GM10847 (cell line): ENCODE data around the gene TBX6.

Source experiments
- POLR2A ChIP-seq: IDR thresholded peaks from 2 replicates; pipeline ENCODE4 v1.6.1; 2011; ENCODE audit not compliant: insufficient read length; ENCODE audit errors: extremely low read depth

TBX6 gene

DNA sequence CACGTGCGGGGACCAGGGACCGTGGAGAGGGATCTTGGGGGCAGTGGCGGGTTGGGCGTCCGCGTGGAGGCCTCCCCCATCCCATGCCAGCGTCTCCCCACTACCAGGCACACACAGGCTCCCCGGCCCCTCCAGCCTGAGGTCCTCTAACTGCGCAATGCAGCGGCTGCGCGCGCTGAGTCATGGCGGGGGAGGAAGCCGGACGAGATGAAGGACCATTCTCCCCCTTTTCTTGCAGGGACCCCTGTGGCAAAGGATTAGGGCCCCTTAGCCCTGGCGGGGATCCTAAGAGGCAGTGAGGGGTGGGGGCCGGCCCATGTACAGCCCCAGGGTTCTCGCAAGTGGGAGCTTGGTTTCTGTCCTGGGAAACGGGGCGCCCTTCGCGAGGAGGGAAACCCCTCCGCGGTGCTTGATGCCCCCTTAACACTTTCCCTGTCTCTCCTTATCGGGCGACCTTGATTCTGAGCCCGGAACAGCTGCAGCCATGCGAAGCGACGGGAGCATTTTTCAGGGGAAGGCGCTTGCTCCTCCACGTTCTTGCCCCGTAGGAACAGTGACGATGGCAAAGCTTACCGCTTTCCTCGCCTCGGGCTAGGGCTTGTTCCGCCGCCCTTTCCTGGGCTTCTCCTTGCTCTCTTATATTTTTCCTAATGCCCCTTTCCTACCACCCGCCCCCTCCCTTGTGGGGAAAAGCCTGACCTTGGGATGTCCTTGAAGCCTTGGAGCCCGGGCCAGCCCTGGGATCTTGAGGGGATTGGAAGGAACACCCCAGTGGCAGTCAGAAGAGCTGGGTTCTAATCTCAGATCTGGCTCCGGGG lies 25.6 kb downstream of the TBX6 start:
- no peak for TF ChIP-seq POLR2A

DNA sequence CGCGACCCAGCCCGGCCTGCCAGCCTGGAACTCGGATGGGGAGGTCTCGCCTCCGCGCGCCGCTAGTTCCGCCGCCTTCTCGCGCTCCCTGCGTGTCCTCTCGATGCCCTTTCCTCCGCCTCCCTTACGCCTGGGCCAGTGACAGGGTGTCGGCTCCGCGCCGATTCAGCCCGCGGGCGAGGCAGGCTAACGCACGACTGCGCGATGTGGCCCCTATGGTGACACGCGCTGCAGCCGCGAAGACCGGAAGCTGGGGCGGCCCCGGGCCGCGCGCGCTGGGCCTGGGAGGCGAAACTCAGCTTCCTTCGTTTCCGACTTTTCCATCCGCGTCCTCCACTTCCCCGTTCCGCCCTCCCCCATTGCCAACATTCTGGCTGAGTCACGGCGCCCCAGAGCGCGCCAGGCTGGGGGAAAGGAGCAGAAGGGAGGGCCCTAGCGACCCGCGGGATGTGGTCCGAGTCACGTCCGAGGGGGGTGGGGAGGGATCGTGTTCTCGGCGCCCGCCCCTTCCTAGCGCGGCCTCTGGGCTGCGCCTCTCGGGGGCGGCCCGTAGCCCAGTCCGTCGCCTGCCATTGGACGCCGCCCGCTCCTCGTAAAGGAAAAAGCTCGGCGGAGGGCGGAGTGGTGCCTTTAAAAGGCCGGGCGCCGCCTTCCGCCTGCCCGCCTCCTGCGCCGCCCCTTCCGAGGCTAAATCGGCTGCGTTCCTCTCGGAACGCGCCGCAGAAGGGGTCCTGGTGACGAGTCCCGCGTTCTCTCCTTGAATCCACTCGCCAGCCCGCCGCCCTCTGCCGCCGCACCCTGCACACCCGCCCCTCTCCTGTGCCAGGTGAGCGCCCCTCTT lies 26.4 kb downstream of the TBX6 start, which contains the start of gene ALDOA:
ALDOA (plus strand) TSS at position 659 of the 841 bp plus-strand sequence. CDS start 1,138 bp downstream, outside the sequence.
- TF ChIP-seq POLR2A = peak; percentile 86

DNA sequence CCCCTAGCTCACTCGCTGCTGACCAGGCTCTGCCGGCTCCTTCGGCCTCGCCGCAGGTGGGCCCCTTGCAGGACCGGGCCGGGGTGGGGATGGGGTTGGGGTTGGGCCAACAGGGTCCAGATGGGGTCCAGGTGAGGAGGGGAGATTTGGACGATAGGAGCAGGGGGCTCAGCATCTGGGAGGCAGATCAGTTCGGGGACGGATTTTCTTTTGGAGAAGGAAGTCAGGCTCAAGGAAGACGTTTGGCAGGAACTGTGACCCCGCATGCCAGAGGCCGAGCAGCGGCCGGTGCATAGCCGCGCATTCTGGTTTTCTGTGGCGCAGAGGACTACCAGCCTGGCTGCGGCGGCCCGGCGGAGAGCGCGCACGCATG lies 27.0 kb downstream of the TBX6 start:
- TF ChIP-seq POLR2A = no peak

GRCh38 chr16:30063893-30064728 lies 27.6 kb downstream of the TBX6 start:
- TF ChIP-seq POLR2A = peak; percentile 70

GRCh38 chr16:30063278-30063892 lies 28.3 kb downstream of the TBX6 start:
- TF ChIP-seq POLR2A = no peak

- no peak for TF ChIP-seq POLR2A
Observed at GRCh38 chr16:30060836-30061554, 30.7 kb downstream of the TBX6 start.

DNA sequence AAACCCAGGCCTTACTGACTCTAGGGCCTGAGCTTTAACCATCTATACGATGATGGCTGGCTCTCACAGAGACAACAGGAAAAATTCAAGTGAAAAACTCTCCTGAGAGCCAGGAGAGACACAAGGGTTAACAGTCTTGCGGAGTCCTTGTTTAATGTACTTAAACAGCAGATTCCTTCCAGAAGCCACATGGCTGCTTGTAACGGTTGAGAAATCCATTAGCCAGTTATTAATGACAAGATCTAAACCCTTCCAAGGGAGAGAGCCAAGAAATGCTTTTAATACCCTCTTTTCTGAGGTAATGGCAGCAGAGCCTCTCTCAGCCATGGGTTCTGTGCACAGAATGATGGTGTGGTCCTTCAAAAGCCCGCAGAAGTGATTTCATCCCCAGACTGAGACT lies 31.4 kb downstream of the TBX6 start:
- TF ChIP-seq POLR2A = no peak

- no peak for TF ChIP-seq POLR2A
Observed at GRCh38 chr16:30054959-30055553, 36.7 kb downstream of the TBX6 start.

DNA sequence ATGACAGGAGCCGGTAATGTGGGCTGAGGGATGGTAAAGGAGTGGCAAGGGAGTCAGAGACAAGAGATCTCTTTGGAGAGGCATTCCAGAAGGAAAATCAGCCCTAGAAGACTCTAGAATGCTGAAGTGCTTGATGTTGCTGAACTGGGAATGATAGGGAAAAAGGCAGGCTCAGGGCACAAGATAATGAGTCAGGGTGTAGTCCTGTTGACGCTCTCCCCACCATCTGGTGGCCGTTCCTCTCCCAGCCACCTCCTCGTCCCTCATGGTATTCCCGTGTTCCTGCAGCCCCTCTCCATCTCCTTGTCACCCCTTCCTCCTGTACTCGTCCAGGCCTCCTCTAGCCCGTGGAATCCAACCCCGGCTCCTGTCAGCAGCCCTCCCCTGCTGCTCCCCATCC lies 37.3 kb downstream of the TBX6 start:
- TF ChIP-seq POLR2A = no peak

DNA sequence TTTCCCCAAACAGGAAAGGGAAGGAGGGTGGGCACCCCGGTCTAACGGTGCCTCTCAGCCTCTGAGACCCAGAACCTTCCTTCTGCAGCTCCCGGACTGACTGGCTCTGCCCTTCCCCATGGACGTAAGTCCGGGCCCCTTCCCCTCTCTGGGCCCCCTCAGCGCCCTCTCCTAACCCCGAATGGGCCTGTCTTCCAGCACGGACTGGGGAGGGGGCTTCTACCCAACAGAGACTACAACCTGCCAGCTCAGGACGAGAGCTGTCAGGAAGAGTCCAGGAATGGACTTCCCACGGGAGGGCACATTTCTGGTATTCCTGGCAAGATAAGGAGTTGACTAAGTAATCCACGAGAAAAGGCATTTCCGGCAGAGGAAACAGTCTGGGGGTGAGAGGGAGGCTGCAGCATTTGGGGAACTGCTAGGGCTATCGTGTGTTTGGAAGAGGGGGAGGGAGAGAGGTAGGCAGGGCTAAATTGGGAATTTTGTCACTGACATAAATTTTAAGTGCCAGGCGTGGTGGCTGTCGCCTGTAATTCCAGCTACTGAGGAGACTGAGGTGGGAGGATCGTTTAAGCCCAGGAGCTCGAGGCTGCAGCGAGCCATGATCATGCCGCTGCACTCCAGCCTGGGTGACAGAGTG lies 38.2 kb downstream of the TBX6 start:
- TF ChIP-seq POLR2A = no peak

DNA sequence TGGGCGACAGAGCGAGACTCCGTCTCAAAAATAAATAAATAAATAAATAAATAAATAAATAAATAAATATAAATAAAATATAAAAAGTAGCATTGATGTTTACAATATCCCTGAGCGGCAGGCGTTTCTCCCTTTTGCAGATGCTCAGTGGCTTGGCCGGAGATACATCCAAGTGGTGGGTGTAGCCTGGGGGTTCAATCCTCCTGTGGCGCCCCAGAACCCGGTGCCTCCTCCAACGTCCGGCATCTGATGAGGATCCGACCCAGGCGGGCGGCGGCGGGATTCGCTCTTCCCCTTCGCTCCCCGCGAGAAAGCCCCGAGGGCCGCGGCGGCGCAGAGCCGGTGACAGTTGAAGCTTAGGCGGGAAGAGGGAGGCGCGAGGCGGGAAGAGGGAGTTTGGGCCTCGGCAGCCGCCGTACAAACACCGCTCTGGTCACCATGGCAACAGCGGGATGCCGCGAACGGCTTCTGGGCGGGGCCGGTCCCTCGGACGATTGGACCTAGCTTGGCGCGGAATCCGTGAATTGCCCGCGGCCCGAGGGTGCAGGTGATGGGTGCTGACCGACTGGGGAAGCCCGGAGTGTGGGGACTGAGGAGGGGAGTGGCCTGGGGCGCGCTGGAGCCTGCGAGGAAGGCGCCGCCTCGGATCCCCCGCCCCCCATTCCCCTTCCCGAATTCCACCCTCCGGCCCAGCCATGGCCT lies 38.9 kb downstream of the TBX6 start:
- peak; percentile 22 for TF ChIP-seq POLR2A

DNA sequence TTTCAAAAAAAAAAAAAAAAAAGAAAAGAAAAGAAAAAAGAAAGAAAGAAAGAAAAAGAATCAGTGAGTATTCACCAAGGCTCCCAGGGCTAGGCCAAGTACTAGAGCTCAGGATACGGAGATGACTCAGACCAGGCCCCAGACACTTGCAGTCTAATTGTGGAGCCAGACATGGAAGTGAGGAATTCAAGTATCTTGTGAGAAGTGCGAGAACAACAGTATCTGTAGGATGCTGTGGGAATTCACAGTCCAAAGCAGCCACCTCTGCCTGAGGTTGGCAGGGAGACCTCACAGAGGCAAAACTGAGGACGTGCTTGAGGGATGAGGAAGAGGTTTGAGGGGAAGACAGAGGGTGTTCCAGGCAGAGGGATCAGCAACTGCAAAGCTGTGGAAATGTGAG lies 40.2 kb downstream of the TBX6 start:
- TF ChIP-seq POLR2A = no peak

GRCh38 chr16:30049871-30050270 lies 41.9 kb downstream of the TBX6 start:
- no peak for TF ChIP-seq POLR2A
